GM19328 (cell line): Measurements from ENCODE around the gene MOG.

ENCODE experiments used
- ATAC-seq: cut with Tn5 transposase; IDR thresholded peaks from one replicate; pipeline ENCODE4 v1.9.1; 2021; ENCODE audit warnings: mild to moderate bottlenecking, moderate library complexity; ENCODE audit not compliant: unreplicated experiment

Gene MOG

DNA sequence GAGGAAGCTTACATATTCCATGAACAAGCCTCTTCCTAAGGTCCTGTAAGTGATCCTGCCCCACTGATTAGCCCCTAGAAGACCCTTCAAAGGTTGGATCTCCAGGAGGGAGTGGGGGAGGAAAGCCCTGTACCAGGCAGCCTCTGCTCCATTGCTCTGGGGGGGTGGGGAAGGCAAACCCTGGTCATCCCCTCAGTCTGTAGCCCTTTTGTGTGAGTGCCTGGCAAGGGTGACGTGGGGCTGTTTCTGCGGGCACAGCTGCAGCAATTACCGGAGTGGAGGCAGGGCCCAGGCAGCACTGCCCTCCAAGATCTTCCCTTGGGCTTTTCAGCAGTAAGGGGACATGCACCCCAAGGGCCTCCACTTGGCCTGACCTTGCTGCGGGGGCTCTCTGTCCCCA, at the start of gene MOG:
Gene MOG, plus strand, starts transcription at position 295 of the 400 bp plus-strand sequence. CDS start 118 bp downstream, outside the sequence.
- no peak for ATAC-seq

DNA sequence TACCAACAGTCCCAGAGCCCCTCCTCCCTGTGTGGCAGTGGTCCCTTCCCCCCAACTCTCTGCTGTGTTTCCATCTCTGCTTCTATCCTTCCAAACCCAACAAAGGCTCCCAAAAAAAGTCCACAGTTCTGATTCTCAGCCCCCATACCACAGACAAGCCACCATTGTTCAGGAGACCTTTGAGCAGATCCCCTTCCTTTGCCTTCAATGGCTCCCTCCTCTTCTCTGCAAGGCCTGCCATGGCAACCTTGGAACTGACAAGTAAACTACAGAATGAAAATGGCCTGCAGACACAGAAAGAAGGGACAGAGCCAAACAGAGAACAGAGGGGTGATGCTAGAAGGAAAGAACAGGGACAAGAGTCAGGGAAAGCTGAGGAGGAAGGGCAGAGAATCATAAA, 48.8 kb upstream of the MOG start:
- ATAC-seq = no peak

GRCh38 chr6:29610540-29610939, 46.4 kb upstream of the MOG start:
- no peak for ATAC-seq

GRCh38 chr6:29611426-29611825, 45.5 kb upstream of the MOG start:
- no peak for ATAC-seq

- no peak for ATAC-seq
These were observed 38.9 kb upstream of the MOG start for GRCh38 chr6:29617782-29618554.

- ATAC-seq = no peak
These were observed 37.2 kb upstream of the MOG start for GRCh38 chr6:29619578-29620160.

GRCh38 chr6:29620630-29621029, 36.3 kb upstream of the MOG start:
- no peak for ATAC-seq

GRCh38 chr6:29624520-29624961, 32.4 kb upstream of the MOG start:
- ATAC-seq = no peak

DNA sequence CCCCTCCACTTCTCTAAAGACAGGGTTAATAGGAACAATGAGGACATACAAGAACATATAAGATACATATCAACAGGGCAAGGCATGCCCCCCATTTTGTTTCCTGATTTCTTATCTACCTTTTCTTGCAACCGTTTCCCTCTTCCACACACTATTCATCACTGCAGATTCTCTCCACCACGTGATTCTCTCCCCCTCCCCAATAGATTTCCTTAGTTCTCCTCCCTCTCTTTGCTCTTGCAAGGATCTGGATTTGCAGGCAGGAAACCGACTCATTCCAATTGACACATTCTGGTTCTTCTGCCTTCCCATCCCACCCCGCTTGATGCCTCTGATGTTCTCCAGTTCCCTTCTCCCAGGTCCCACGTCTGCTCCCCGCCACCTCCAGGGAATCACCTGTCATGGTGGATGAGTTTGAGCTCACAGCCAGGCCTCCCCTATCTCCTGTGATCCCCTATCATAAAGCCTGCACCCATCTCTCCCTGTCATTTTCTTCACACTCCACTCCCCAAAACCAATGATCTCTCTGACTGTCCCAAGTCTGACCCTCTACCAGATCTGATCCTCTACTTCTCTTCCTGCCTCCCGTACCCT, 31.5 kb upstream of the MOG start:
- ATAC-seq = no peak

DNA sequence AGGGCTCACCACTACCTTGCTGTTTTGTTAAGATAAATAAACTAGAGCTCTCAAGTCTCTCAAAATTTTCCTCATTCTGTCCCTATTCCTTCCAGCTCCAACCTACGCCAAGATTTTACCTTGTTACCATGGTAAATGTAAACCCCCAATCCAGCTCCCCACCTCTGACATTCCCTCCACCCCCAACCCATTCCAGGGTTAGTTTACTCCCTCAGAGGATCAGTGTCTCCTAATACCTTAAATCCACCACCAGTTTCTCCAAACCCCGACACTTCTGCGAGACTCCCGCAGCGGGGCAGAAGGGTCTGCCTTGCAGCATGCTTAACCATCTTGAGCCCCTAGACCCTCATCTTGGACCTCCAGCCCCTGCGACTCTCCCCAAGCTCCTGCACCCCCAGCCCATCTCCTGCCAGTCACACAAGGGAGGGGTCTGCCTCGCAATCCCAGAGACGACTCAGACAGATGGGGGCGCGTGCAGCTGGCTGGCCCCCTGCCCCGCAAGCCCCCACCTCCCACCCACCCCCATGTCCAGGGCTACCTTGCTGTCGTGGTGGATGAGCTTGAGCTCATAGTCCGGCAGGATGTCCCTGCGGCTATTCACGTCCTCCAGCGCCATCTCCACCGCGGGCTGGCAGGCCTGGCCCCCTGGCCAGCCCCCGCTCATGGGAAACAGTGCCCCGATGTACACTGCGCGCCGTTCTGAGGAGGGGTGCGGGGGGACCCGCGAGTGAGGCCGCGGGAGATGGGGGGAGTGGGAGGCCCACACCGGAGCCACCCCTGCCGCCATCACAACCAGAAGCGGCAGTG, 29.7 kb upstream of the MOG start:
- no peak for ATAC-seq

- ATAC-seq = no peak
These were observed 29.0 kb upstream of the MOG start for GRCh38 chr6:29627755-29628418.

GRCh38 chr6:29628419-29629281, 28.2 kb upstream of the MOG start:
- ATAC-seq = no peak

GRCh38 chr6:29629571-29629970, 27.3 kb upstream of the MOG start:
- no peak for ATAC-seq

- no peak for ATAC-seq
These were observed 26.6 kb upstream of the MOG start for GRCh38 chr6:29630315-29630714.

DNA sequence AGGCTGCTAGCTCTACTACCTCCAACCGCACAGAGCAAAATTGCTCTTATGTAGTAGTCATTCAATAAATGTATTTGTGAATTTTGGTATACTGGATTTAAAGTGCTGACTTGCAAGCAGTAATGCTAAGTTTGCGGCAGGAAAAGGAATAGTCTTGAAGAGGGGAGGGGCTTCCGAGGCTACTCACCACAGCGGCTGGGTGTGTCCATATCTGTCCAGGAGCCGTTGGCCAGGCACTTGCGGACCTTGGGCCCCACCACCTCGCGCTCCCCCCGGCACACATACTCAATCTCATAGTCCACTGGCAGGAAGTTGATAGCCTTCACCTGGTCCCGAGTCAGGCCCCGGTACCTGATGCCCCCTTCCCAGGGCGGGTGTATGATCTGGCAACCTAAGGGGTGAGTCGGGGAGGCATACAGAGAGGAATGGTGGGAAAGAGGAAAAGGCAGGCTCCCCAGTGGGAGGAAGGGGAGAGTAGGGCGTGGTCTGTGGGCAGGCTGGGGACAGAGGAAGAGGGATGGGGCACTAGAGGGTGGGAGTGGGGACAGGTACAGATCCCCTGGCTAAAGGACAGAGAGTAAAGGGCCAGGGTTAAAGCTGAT, 25.6 kb upstream of the MOG start:
- no peak for ATAC-seq

DNA sequence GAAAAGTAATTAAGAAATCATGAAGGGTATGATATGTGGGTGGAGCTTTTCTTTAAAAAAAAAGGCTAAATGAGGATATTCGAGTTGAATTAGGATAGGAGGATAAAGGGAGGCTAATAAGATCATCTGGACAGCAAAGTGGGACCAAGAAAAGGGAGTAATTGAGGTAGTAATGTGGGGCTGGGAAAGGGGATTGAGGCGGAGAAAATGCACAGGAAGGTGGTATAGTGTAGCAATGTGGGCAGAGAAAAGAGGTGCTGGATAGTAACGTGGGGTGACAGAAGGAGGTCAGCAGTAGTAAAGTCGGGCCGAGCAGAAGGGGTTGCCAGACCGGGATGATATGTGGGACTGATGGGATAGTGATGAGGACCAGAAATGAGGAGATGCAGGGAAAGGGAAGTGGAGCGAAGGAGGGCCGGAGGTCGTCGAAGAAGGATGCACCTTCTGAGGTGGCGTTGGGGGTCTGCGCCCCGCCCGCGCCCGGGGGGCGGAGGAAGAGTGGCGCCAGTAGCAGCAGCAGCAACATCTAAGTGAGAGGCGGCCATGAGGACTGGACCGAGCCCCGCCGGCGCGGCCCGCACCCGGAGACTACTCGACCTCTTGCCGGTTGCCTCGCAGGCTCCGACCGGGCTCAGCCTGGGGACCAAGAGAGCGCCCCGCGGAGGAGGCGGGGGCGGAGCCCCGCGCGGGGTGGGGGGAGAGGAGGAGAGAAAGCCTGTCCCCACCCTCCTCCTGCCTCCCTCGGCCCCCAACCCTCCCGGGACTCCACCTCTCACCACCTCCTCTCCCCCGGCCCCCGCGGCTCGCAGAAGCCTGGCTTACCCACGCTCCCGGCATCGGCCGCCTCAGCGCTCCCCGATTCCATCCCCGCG, 24.8 kb upstream of the MOG start:
- ATAC-seq = peak; percentile 38

DNA sequence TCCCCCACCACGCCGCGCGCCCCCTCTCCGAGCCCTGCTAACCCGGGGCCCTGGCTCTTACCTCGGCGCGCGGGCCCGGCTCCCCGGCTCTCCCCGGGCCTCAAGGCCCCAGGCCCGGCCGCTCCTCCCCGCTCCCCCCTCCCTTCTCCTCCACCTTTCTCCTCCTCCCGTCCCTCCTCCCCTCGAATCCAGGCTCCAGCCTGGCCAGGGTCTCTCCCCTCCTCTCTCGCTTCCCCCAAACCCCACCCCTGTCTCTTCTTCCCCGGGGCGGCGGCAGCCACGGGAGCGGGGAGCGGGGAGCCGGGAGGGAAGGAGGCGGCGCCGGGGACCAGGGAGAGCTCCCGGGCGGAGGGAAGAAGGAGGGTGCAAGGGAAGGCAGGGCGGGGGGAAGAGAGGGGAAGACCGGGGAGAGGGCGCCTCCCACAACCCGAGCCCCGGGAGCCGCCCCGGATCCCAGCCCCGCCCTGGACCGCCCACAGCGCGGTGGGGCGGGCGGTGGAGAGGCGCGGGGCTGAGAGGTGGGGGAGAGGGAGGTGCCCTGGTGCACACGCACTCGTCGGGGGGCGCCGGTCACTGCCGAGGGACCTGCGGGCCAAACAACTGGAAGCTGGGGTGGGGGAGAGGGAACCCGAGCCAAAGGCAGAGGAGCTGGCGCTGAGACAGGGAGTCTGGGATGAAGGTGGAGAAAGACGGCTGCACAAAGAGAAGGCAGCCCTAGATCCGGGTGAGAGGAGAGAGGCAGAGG, 23.9 kb upstream of the MOG start, which contains the start of gene GABBR1:
Gene GABBR1, minus strand, starts transcription at position 395 of the 745 bp plus-strand sequence. CDS start 798 bp downstream, outside the sequence.
- ATAC-seq = peak; percentile 68

DNA sequence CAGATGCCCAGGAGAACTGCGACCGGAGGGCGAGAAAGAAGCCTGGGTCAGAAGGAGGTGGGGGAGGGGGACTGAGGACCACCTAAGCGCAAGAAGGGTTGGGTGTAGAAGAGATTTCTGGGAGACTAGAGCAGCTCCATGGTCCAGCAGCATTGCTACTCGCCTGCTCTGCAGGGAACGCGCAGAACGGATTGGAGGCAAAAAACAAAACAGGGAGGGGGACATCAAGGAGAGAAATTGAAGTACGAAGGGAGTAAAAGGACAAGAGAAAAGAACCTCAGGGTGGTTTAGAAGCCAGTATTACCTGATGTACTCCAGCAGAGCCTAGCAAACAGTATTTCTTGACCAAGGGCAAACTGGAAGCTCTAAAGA, 23.4 kb upstream of the MOG start:
- ATAC-seq = no peak
